Suprapubic skin (tissue), 3 donors: ENCODE results near the gene ATXN1L.

Source experiments
- EP300 ChIP-seq: sonication (generic); formaldehyde crosslinking; IDR thresholded peaks from one replicate; pipeline ENCODE4 v1.6.1; 2017; ENCODE audit warnings: antibody characterized with exemption
- POLR2A ChIP-seq, 2 donors: fragments of 450-650 bp; IDR thresholded peaks; one replicate each; pipeline ENCODE4 v1.6.1; 2017; ENCODE audit warnings: antibody characterized with exemption in 2 of 2, mild to moderate bottlenecking in 2 of 2, moderate library complexity in 2 of 2
- TF ChIP-seq, protein P1 (sequence below), 2 donors: fragments of 200-600 bp in 1 of 2; fragments of 450-650 bp in 1 of 2; sonication (generic) in 1 of 2; IDR thresholded peaks; one replicate each; pipeline ENCODE4 v1.5.1; 2016 to 2019; ENCODE audit warnings: antibody characterized with exemption in 2 of 2, mild to moderate bottlenecking in 1 of 2, moderate library complexity in 1 of 2

DNA sequence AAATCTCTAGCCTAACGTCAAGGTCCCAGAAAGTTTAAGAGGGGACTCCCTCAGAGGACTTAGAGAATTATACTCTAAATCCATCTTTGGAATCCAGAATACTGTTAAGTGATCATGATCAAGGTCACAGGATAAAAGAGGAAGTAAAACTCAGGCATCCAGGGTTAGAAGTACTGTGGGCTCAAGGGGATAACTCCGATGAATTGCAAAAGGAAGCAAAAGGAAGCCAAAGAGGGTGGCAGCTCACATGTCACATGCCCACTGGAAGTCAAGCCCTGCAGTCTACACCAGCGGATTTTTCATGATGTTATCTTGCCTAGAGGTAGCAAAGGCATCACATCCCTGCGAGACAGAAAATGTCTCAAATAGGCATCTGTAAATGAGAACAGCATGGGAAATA, 34.4 kb downstream of the ATXN1L start:
- TF ChIP-seq, protein P1, sequence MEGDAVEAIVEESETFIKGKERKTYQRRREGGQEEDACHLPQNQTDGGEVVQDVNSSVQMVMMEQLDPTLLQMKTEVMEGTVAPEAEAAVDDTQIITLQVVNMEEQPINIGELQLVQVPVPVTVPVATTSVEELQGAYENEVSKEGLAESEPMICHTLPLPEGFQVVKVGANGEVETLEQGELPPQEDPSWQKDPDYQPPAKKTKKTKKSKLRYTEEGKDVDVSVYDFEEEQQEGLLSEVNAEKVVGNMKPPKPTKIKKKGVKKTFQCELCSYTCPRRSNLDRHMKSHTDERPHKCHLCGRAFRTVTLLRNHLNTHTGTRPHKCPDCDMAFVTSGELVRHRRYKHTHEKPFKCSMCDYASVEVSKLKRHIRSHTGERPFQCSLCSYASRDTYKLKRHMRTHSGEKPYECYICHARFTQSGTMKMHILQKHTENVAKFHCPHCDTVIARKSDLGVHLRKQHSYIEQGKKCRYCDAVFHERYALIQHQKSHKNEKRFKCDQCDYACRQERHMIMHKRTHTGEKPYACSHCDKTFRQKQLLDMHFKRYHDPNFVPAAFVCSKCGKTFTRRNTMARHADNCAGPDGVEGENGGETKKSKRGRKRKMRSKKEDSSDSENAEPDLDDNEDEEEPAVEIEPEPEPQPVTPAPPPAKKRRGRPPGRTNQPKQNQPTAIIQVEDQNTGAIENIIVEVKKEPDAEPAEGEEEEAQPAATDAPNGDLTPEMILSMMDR (IDR thresholded peaks at IDR 0.05), result no peak
- no peak for TF ChIP-seq EP300
- TF ChIP-seq POLR2A (IDR thresholded peaks at IDR 0.05), result no peak
